ENCODE data around the gene SYDE2.

SYDE2 gene

DNA sequence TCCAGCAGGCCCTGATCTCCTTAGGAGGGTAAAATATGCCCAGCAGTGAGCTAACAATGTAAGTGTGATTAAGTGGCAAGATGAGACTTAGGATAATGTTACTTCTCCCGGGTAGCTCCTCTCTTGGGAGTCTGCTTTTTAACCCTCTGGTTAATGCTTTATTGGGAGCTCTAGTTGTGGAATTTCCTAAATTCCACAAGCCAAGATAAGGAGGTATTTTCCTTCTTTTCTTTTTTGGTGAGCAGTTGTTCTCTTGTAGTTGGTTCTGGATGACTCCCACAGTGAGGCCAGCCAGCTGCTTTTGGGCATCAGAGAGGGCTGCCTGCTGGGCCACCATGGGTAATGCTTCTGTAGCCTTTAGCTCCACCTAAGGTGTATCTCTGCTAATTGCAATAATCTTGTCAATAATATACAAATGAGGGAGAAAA lies 39.4 kb upstream of the SYDE2 start:
- FAIRE-seq: no peak
- TF ChIP-seq, protein P1, sequence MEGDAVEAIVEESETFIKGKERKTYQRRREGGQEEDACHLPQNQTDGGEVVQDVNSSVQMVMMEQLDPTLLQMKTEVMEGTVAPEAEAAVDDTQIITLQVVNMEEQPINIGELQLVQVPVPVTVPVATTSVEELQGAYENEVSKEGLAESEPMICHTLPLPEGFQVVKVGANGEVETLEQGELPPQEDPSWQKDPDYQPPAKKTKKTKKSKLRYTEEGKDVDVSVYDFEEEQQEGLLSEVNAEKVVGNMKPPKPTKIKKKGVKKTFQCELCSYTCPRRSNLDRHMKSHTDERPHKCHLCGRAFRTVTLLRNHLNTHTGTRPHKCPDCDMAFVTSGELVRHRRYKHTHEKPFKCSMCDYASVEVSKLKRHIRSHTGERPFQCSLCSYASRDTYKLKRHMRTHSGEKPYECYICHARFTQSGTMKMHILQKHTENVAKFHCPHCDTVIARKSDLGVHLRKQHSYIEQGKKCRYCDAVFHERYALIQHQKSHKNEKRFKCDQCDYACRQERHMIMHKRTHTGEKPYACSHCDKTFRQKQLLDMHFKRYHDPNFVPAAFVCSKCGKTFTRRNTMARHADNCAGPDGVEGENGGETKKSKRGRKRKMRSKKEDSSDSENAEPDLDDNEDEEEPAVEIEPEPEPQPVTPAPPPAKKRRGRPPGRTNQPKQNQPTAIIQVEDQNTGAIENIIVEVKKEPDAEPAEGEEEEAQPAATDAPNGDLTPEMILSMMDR (IDR thresholded peaks at IDR 0.05; ENCODE audit: insufficient read depth, missing control alignments): peak; percentile 36
- no peak for DNase-seq (ENCODE audit: insufficient read length, low spot score)

DNA sequence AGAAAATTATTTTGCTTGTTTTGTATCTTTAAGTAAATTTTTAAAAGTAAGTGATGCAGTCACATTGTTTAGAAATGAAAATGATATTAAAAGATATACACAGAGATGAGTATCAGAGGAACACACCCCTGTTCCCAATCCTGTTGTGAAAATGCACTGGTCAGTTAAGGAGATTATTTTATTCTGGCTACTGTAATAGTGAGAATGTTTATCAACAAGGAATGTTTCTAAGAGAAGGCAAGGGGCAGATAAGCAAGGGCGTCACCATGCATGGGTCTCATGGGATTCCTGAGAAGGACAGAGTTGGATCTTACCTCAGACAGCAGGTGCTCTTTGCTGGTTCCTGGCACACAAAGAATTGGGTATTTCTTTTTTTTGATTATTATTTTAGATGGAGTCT lies 36.8 kb upstream of the SYDE2 start:
- FAIRE-seq (no peak), DNase-seq (ENCODE audit: insufficient read length, low spot score) (no peak)
- TF ChIP-seq, protein P1 (IDR thresholded peaks at IDR 0.05; ENCODE audit: insufficient read depth, missing control alignments): no peak

DNA sequence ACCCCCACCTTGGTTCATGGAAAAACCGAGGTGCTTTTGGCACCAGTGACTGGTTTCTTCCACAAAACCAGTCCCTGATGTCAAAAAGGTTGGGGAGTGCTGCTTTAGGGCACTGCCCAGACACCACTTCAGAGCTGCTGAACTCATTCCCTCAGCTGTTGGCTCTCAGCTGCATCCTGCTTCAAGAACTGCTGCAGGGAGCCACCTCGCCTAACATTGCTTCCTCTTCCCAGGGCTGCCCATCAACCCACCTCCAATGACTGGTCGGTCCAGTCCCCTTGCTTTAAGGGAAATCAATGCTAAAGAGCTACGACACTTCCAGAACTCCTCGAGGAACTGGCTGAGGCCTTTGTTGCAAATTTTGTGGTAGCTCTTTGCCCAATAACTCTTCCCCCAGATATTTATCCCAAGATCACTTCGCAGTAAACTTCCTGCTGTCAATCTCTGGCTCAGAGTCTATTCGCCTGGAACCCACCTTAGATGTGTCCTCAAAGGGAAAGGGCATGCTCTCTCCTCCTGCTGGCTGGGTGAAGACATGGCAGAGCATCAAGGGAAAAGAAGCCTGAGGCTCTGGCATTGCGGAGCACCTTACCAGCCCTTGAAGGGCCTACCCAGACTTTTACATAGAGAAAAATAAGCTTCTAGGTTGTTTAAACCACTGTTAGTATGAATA lies 29.6 kb upstream of the SYDE2 start:
- FAIRE-seq (no peak), DNase-seq (ENCODE audit: insufficient read length, low spot score) (no peak)
- TF ChIP-seq, protein P1 (IDR thresholded peaks at IDR 0.05; ENCODE audit: insufficient read depth, missing control alignments): no peak

DNA sequence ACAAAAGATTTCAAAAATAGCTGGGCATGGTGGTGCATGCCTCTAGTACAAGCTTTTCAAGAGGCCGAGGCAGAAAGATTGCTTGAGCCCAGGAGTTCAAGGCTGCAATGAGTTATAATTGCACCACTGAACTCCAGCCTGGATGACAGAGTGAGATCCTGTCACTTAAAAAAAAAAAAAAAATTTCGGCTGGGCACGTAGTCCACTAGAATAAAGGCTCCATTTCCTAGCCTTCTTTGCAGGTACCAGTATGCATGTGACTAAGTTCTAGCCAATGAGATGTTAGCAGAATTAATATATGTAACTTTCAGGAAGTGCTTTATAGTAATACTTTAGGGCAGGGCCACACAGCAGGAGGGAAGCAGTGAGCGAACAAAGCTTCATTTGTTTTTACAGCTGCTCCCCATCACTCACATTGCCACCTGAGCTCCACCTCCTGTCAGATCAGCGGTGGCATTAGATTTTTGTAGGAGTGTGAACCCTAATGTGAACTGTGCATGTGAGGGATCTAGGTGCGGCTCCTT lies 28.8 kb upstream of the SYDE2 start:
- no peak for FAIRE-seq
- no peak for DNase-seq (ENCODE audit: insufficient read length, low spot score)
- TF ChIP-seq, protein P1 (IDR thresholded peaks at IDR 0.05; ENCODE audit: insufficient read depth, missing control alignments): no peak

GRCh38 chr1:85228972-85229371 lies 28.2 kb upstream of the SYDE2 start:
- TF ChIP-seq, protein P1 (IDR thresholded peaks at IDR 0.05; ENCODE audit: insufficient read depth, missing control alignments): no peak
- FAIRE-seq (no peak), DNase-seq (ENCODE audit: insufficient read length, low spot score) (no peak)

DNA sequence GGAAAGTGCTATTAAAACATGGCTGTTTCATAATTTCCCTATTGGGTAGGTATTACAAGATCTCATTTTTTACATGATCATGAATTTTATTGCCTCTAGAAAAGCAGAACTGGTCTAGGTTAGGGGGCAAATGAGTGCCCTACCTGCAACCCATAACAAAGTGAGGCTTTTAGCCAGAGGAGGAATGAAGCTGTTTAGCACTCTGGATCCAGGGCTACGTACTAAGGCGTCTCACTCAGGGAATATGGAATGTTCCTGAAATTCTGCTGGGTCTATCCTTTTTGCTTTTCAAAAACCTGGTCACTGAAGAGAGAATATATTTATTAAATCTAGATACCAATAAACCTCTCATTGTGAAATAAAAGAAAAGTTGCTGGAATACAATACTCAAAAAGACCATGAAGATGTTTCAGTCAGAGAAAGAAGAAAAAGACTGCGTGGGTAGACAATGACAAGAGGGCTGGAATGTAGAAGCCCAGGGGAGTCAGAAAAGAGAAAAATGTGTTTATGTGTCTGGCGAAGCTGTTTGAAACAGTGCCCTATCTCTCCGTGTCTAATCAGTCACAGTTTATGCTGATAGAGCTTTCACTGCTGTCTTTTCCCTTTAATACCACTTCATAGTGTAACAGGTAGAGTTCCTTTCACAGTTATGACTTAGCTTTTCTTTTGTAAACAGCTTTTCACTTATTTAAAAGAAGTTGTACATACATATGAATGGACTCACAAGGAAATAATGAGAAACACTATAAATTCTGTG lies 25.0 kb upstream of the SYDE2 start:
- DNase-seq (ENCODE audit: insufficient read length, low spot score) (no peak), FAIRE-seq (no peak)
- TF ChIP-seq, protein P1 (IDR thresholded peaks at IDR 0.05; ENCODE audit: insufficient read depth, missing control alignments): no peak

Measured in D721Med (cell line).